ENCODE data around the gene CSGALNACT2.

- TF ChIP-seq EZH2 (IDR thresholded peaks at IDR 0.05; ENCODE audit: borderline replicate concordance, insufficient read depth, low read depth, low read length, poor library complexity, severe bottlenecking) (no peak), CTCF (IDR thresholded peaks at IDR 0.05) (no peak)
These were observed 15.7 kb downstream of the CSGALNACT2 start for GRCh38 chr10:43153901-43154300.

Data from B cell (primary cell).